HepG2 (cell line): ENCODE data around the gene ZNF226. TPM values are rescaled to one million over a fixed set of nuclear protein-coding genes. Genes with fewer than 3 reads are reported as not detected.

Experiments used
- AKAP8 ChIP-seq: sonication (generic); formaldehyde crosslinking; IDR thresholded peaks from 2 replicates; pipeline ENCODE4 v1.5.1; 2020; ENCODE audit warnings: mild to moderate bottlenecking, missing genetic modification reagents
- ATF1 ChIP-seq: IDR thresholded peaks from 2 replicates; pipeline ENCODE4 v1.6.1; 2016; ENCODE audit warnings: mild to moderate bottlenecking, control low read depth
- FOXK1 ChIP-seq: sonication (generic); formaldehyde crosslinking; IDR thresholded peaks from 2 replicates; pipeline ENCODE4 v1.4.0; 2020; ENCODE audit warnings: low read depth, missing genetic modification reagents, borderline replicate concordance
- GATAD2A ChIP-seq: IDR thresholded peaks from 2 replicates; pipeline ENCODE4 v1.6.1; 2016
- KLF6 ChIP-seq: IDR thresholded peaks from 2 replicates; pipeline ENCODE4 v1.8.0; 2016; ENCODE audit warnings: missing biosample characterization, missing genetic modification reagents
- MBD4 ChIP-seq: IDR thresholded peaks from 2 replicates; pipeline ENCODE4 v1.6.1; 2012; ENCODE audit warnings: low read length, inconsistent platforms, borderline replicate concordance
- NFYB ChIP-seq: sonication (generic); formaldehyde crosslinking; IDR thresholded peaks from 2 replicates; pipeline ENCODE4 v1.4.0; 2020; ENCODE audit warnings: missing genetic modification reagents
- NRL ChIP-seq: sonication (generic); formaldehyde crosslinking; IDR thresholded peaks from 2 replicates; pipeline ENCODE4 v1.5.0; 2020; ENCODE audit warnings: missing genetic modification reagents, mild to moderate bottlenecking, moderate library complexity, borderline replicate concordance
- POLR2AphosphoS5 ChIP-seq: IDR thresholded peaks from 2 replicates; pipeline ENCODE4 v1.6.1; 2012; ENCODE audit warnings: low read depth, low read length
- SIX4 ChIP-seq: sonication (generic); formaldehyde crosslinking; IDR thresholded peaks from 2 replicates; pipeline ENCODE4 v1.4.0; 2020; ENCODE audit warnings: missing genetic modification reagents
- SP1 ChIP-seq, 2 experiments: fragments of 450-650 bp in 1 of 2; sonication (generic) in 1 of 2; formaldehyde crosslinking in 1 of 2; IDR thresholded peaks; 2 replicates each; pipeline versions ENCODE4 v1.4.0 to v1.6.1; 2016 to 2020; ENCODE audit warnings: missing genetic modification reagents in 1 of 2
- THAP11 ChIP-seq: IDR thresholded peaks from 2 replicates; pipeline ENCODE4 v1.6.1; 2016; ENCODE audit warnings: missing biosample characterization, missing genetic modification reagents
- ZFP37 ChIP-seq: sonication (generic); formaldehyde crosslinking; IDR thresholded peaks from 2 replicates; pipeline ENCODE4 v1.4.0; 2020; ENCODE audit warnings: missing genetic modification reagents, borderline replicate concordance
- ZNF224 ChIP-seq: sonication (generic); formaldehyde crosslinking; IDR thresholded peaks from 2 replicates; pipeline ENCODE4 v1.5.0; 2020; ENCODE audit warnings: mild to moderate bottlenecking, missing genetic modification reagents
- ZNF225 ChIP-seq: sonication (generic); formaldehyde crosslinking; IDR thresholded peaks from 2 replicates; pipeline ENCODE4 v1.4.0; 2020; ENCODE audit warnings: mild to moderate bottlenecking, missing genetic modification reagents
- ZNF75D ChIP-seq: sonication (generic); formaldehyde crosslinking; IDR thresholded peaks from 2 replicates; pipeline ENCODE4 v1.8.1; 2023; ENCODE audit warnings: missing genetic modification reagents, mild to moderate bottlenecking, borderline replicate concordance
- polyA plus RNA-seq, 8 experiments: library from polyadenylated mRNA; depleted of rRNA in 3 of 8; stranded (reverse) in 7 of 8; unstranded in 1 of 8; fragments of >200 nt; fragmentation: Illumina TruSeq in 4 of 8; extraction: Trizol in 4 of 8; gene quantifications; 2 replicates each; pipeline versions ENCODE4 v1.2.1 to v1.2.3, GENCODE V29; 2011 to 2016; ENCODE audit warnings: low read depth in 4 of 8, missing spikeins in 1 of 8, mixed read lengths in 1 of 8; ENCODE audit not compliant: insufficient read depth in 1 of 8
- total RNA-seq, 5 experiments: library from RNA; depleted of rRNA; stranded (reverse); fragments of >200 nt; fragmentation: Illumina TruSeq; extraction: Trizol; gene quantifications; 2 replicates each; pipeline ENCODE4 v1.2.3, GENCODE V29; 2016; ENCODE audit warnings: low read depth in 1 of 5
- TF ChIP-seq, protein P1 (sequence below): sonication (generic); formaldehyde crosslinking; IDR thresholded peaks from 2 replicates; pipeline ENCODE4 v1.9.0; 2021; ENCODE audit warnings: missing genetic modification reagents, borderline replicate concordance
- TF ChIP-seq, protein P2 (sequence below): sonication (generic); formaldehyde crosslinking; IDR thresholded peaks from 2 replicates; pipeline ENCODE4 v1.4.0; 2020; ENCODE audit warnings: missing genetic modification reagents
- TF ChIP-seq, protein P3 (sequence below): sonication (generic); formaldehyde crosslinking; IDR thresholded peaks from 2 replicates; pipeline ENCODE4 v1.8.1; 2023; ENCODE audit warnings: mild to moderate bottlenecking, moderate library complexity, missing genetic modification reagents
- TF ChIP-seq, protein P4 (sequence below): sonication (generic); formaldehyde crosslinking; IDR thresholded peaks from 2 replicates; pipeline ENCODE4 v1.4.0; 2020; ENCODE audit warnings: missing genetic modification reagents
- TF ChIP-seq, protein P5 (sequence below): sonication (generic); formaldehyde crosslinking; IDR thresholded peaks from 2 replicates; pipeline ENCODE4 v1.4.0; 2020; ENCODE audit warnings: mild to moderate bottlenecking, missing genetic modification reagents

ZNF226 gene
- total and polyA plus RNA-seq, 2 of the 13 experiments (the other 11 are each of a cell fraction or from before 2014, with no cell fraction given), result 8.3 to 16.0 TPM

DNA sequence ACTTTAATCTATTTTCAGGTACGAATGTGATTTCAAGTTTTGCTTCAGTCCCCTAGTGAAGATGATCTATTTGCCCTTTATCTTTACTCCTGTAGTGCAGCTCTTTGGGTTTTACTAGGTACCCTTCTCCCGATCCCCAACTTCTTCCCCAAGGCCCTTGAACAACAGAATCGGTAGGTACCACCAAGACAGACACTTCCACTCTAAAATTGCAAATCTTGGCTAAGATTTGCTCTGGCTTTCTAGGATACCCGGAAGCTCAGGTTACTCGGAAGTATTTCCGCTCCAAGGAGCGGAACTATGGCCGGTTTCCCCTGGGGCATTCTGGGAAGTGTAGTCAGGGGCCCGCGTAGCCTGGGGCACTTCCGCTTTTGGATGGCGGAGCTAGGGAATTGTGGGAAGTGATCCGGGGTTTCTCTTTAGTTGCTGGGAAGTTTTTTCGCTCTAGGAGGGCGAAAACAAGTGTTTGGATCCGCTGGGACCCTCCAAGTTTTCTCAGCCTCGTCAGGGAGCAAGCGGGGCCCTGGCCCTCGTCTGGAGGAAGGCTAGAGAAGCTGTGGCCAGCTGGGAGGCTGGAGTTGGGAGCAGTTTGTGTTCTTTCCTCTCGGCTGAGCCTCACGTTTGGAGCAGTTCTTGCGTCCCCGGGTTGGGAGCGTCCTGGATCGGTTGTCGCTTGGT lies 42.4 kb downstream of the ZNF226 start (continued):
- TF ChIP-seq, protein P1, sequence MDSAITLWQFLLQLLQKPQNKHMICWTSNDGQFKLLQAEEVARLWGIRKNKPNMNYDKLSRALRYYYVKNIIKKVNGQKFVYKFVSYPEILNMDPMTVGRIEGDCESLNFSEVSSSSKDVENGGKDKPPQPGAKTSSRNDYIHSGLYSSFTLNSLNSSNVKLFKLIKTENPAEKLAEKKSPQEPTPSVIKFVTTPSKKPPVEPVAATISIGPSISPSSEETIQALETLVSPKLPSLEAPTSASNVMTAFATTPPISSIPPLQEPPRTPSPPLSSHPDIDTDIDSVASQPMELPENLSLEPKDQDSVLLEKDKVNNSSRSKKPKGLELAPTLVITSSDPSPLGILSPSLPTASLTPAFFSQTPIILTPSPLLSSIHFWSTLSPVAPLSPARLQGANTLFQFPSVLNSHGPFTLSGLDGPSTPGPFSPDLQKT (CRISPR knock-in tag), result no peak
- TF ChIP-seq NRL (CRISPR knock-in tag) (no peak), NFYB (CRISPR knock-in tag) (no peak), POLR2AphosphoS5 (peak; percentile 78), ZNF75D (CRISPR knock-in tag) (no peak), ZFP37 (no peak), SIX4 (peak; percentile 72), FOXK1 (CRISPR knock-in tag) (peak; percentile 64; the same call in 1 of the 2 replicates), KLF6 (CRISPR knock-in tag) (no peak), GATAD2A (CRISPR knock-in tag) (no peak), AKAP8 (CRISPR knock-in tag) (no peak), SP1 (IDR thresholded peaks at IDR 0.05) (no peak), SP1 (CRISPR knock-in tag; IDR thresholded peaks at IDR 0.05) (no peak), ZNF224 (CRISPR knock-in tag) (no peak), THAP11 (CRISPR knock-in tag) (peak; percentile 99), ATF1 (CRISPR knock-in tag) (no peak; the same call in 1 of the 2 replicates), MBD4 (no peak), ZNF225 (no peak)
- TF ChIP-seq, protein P2, sequence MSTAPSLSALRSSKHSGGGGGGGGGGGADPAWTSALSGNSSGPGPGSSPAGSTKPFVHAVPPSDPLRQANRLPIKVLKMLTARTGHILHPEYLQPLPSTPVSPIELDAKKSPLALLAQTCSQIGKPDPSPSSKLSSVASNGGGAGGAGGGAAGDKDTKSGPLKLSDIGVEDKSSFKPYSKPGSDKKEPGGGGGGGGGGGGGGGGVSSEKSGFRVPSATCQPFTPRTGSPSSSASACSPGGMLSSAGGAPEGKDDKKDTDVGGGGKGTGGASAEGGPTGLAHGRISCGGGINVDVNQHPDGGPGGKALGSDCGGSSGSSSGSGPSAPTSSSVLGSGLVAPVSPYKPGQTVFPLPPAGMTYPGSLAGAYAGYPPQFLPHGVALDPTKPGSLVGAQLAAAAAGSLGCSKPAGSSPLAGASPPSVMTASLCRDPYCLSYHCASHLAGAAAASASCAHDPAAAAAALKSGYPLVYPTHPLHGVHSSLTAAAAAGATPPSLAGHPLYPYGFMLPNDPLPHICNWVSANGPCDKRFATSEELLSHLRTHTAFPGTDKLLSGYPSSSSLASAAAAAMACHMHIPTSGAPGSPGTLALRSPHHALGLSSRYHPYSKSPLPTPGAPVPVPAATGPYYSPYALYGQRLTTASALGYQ (CRISPR knock-in tag), result no peak
- TF ChIP-seq, protein P3, sequence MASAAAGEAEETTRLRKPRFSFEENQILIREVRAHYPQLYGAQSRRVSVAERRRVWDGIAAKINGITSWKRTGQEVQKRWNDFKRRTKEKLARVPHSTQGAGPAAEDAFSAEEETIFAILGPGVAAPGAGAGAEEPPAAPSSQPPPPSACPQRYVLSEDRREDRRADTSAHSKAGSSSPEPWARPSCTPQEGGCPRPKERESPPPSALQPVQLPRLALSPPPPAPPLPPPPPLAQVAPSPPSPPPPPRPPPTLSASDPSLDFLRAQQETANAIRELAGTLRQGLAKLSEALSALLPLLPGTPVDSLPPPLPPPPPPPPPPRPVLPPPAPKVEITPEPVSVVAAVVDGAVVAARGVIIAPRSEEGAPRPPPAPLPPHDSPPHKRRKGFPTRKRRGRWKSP (CRISPR knock-in tag), result no peak
- TF ChIP-seq, protein P4, sequence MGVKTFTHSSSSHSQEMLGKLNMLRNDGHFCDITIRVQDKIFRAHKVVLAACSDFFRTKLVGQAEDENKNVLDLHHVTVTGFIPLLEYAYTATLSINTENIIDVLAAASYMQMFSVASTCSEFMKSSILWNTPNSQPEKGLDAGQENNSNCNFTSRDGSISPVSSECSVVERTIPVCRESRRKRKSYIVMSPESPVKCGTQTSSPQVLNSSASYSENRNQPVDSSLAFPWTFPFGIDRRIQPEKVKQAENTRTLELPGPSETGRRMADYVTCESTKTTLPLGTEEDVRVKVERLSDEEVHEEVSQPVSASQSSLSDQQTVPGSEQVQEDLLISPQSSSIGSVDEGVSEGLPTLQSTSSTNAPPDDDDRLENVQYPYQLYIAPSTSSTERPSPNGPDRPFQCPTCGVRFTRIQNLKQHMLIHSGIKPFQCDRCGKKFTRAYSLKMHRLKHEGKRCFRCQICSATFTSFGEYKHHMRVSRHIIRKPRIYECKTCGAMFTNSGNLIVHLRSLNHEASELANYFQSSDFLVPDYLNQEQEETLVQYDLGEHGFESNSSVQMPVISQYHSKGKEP (CRISPR knock-in tag), result no peak
- TF ChIP-seq, protein P5, sequence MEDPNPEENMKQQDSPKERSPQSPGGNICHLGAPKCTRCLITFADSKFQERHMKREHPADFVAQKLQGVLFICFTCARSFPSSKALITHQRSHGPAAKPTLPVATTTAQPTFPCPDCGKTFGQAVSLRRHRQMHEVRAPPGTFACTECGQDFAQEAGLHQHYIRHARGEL (CRISPR knock-in tag), result no peak
